OCI-LY7 (cell line): Measurements from ENCODE around the gene ATP8B4. TPM values are rescaled to one million over a fixed set of nuclear protein-coding genes. Genes with fewer than 3 reads are reported as not detected.

Experiments
- BruUV-seq: library from RNA; stranded (reverse); fragments of 400-500 nt; replicated peaks from 2 replicates; lab custom pipeline; 2021; lab: Mats Ljungman, UMichigan
- CTCF ChIA-PET: fragments of 300-600 bp; sonication (Branson Sonifier 250); formaldehyde crosslinking; loops from one replicate; lab custom pipeline; 2022; ENCODE audit warnings: antibody characterized with exemption; ENCODE audit not compliant: unreplicated experiment; lab: Charles Lee
- POLR2A ChIA-PET: fragments of 300-600 bp; sonication (Branson Sonifier 250); formaldehyde crosslinking; loops from one replicate; lab custom pipeline; 2022; ENCODE audit warnings: antibody characterized with exemption; lab: Charles Lee
- DNase-seq: peaks from one replicate; pipeline ENCODE4 v3.0.0-alpha.2; 2015; ENCODE audit warnings: low spot score
- H2AFZ ChIP-seq: fragments of 200-600 bp; sonication (generic), shearing (Covaris generic); 2 replicates; pipeline ENCODE4 v1.6.1; 2014; ENCODE audit warnings: mild to moderate bottlenecking, antibody characterized with exemption, low read length, moderate library complexity
- H3K27ac ChIP-seq: fragments of 200-600 bp; sonication (generic); 2 replicates; pipeline ENCODE4 v1.5.1; 2014; ENCODE audit warnings: mixed run types, low read depth, mild to moderate bottlenecking, moderate library complexity, low read length, inconsistent platforms; ENCODE audit not compliant: poor library complexity, severe bottlenecking
- H3K36me3 ChIP-seq: fragments of 200-600 bp; sonication (generic); 2 replicates; pipeline ENCODE4 v1.6.1; 2014; ENCODE audit warnings: mild to moderate bottlenecking, antibody characterized with exemption, low read length, moderate library complexity, mixed read lengths; ENCODE audit not compliant: insufficient read depth
- H3K4me1 ChIP-seq: fragments of 200-600 bp; sonication (generic); 2 replicates; pipeline ENCODE4 v1.5.1; 2014; ENCODE audit warnings: mild to moderate bottlenecking, low read length; ENCODE audit not compliant: insufficient read depth, poor library complexity, severe bottlenecking
- H3K4me2 ChIP-seq: fragments of 200-600 bp; sonication (generic); 2 replicates; pipeline ENCODE4 v1.6.1; 2014; ENCODE audit warnings: mild to moderate bottlenecking, low read length
- H3K4me3 ChIP-seq: fragments of 200-600 bp; sonication (generic); 2 replicates; pipeline ENCODE4 v1.5.1; 2014; ENCODE audit warnings: mild to moderate bottlenecking, low read depth, low read length; ENCODE audit not compliant: poor library complexity, severe bottlenecking
- H3K79me2 ChIP-seq: fragments of 200-600 bp; sonication (generic); 2 replicates; pipeline ENCODE4 v1.6.1; 2016; ENCODE audit warnings: low read depth, mild to moderate bottlenecking, low read length, moderate library complexity, mixed read lengths; ENCODE audit not compliant: insufficient read depth
- H3K9me2 ChIP-seq: fragments of 200-600 bp; sonication (generic); 2 replicates; pipeline ENCODE4 v1.6.1; 2016; ENCODE audit warnings: mild to moderate bottlenecking, low read length, mixed read lengths; ENCODE audit not compliant: insufficient read depth
- H3K9me3 ChIP-seq: fragments of 200-600 bp; sonication (generic); 2 replicates; pipeline ENCODE4 v1.6.1; 2014; ENCODE audit warnings: mild to moderate bottlenecking, mixed run types, low read length, mixed read lengths
- H4K20me1 ChIP-seq: fragments of 200-600 bp; sonication (generic); 2 replicates; pipeline ENCODE4 v1.6.1; 2014; ENCODE audit warnings: mild to moderate bottlenecking, antibody characterized with exemption, low read length, moderate library complexity, mixed read lengths; ENCODE audit not compliant: insufficient read depth
- EZH2phosphoT487 ChIP-seq: fragments of 200-600 bp; sonication (generic); IDR thresholded peaks from 2 replicates; pipeline ENCODE4 v1.6.1; 2018; ENCODE audit warnings: low read depth, borderline replicate concordance, mild to moderate bottlenecking, mixed run types, antibody characterized with exemption, low read length, moderate library complexity, mixed read lengths
- intact Hi-C: fragments of 100-400 bp; cut with micrococcal nuclease; formaldehyde crosslinking; loops from one replicate; pipeline ENCODE4 v1.10.0; 2022; ENCODE audit not compliant: unreplicated experiment
- total RNA-seq, 2 experiments: library from RNA; depleted of rRNA in 1 of 2; stranded (reverse); fragments of >200 nt in 1 of 2; shearing (Covaris generic) in 1 of 2; gene quantifications; 2 replicates each; pipeline ENCODE4 v1.2.3, GENCODE V29; 2014 to 2022
- TF ChIP-seq, protein P1 (sequence below): fragments of 200-600 bp; sonication (generic); conservative IDR thresholded peaks from 2 replicates; pipeline ENCODE4 v1.5.1; 2014; ENCODE audit warnings: mild to moderate bottlenecking, antibody characterized with exemption, low read length, moderate library complexity, mixed read lengths

Gene ATP8B4
- total RNA-seq, 2 experiments from 2014 or later, result not detected

DNA sequence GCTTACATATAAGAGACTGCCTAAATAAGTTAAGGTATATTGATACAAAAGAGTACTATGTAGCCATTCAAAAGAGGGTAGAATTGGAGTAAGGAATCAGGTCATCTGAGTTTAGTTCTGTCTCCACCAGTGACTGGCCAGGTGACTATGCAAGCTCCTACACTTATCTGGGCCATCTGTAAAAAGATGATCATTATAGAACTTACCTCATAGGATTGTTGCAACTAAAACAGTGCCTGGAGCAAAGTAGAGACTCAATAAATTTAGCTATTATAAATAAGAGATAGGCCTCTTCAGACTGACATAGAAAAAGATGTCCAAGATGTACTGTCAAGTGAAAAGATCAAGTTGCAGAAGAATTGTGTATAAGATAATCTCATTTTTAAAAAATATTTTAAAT, 1.7 kb upstream of the ATP8B4 start:
- TF ChIP-seq, protein P1, sequence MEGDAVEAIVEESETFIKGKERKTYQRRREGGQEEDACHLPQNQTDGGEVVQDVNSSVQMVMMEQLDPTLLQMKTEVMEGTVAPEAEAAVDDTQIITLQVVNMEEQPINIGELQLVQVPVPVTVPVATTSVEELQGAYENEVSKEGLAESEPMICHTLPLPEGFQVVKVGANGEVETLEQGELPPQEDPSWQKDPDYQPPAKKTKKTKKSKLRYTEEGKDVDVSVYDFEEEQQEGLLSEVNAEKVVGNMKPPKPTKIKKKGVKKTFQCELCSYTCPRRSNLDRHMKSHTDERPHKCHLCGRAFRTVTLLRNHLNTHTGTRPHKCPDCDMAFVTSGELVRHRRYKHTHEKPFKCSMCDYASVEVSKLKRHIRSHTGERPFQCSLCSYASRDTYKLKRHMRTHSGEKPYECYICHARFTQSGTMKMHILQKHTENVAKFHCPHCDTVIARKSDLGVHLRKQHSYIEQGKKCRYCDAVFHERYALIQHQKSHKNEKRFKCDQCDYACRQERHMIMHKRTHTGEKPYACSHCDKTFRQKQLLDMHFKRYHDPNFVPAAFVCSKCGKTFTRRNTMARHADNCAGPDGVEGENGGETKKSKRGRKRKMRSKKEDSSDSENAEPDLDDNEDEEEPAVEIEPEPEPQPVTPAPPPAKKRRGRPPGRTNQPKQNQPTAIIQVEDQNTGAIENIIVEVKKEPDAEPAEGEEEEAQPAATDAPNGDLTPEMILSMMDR, result no peak
- TF ChIP-seq EZH2phosphoT487, result no peak
- no peaks in the 10 kb centered on the region for H3K79me2 ChIP-seq
- CTCF ChIA-PET, result no interaction called here
- no peak overlapping the region for H2AFZ ChIP-seq
- H3K9me2 ChIP-seq, result no peaks in the 10 kb centered on the region
- intact Hi-C loops, result no loop called here
- DNase-seq, result no peak
- H3K4me3 ChIP-seq, result no peak overlapping the region
- H4K20me1 ChIP-seq, result no peaks in the 10 kb centered on the region
- no peaks in the 10 kb centered on the region for H3K36me3 ChIP-seq
- no peaks in the 10 kb centered on the region for H3K4me1 ChIP-seq
- no TSS peak for BruUV-seq
- H3K27ac ChIP-seq, result no peak overlapping the region
- no peaks in the 10 kb centered on the region for H3K9me3 ChIP-seq
- POLR2A ChIA-PET, result interaction anchor here (0.5 kb wide), 1 partner anchor 226 kb away, joined by 3 read pairs; no protein-coding TSS in a partner anchor
- H3K4me2 ChIP-seq, result no peak overlapping the region

DNA sequence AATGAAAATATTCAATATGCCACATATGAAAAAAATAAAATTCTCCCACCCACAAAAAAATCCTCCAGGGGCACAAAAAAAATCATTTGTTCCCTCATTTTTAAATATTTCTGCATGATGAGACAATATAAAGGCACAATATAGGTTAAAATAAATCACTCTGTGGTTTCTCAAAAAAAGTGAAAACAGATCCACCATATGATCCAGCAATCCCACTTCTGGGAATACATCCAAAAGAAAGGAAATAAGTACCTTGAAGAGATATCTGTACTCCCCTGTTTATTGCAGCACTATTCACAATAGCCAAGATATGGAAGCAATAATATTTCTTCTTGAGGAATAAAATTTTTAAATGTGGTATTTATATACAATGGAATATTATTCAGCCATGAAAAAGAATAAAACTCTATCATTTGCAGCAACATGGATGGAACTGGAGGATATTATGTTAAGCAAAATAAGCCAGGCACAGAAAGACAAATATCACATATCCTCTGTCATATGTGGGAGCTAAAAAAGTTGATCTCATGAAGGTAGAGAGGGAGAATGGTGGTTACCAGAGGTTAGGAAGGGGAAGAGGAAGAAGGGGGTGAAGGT, 1.5 kb downstream of the ATP8B4 start:
- BruUV-seq, result no TSS peak
- no peaks in the 10 kb centered on the region for H3K4me1 ChIP-seq
- intact Hi-C loops, result no loop called here
- no peaks in the 10 kb centered on the region for H4K20me1 ChIP-seq
- no peak overlapping the region for H3K4me2 ChIP-seq
- no peak overlapping the region for H3K4me3 ChIP-seq
- H3K36me3 ChIP-seq, result no peaks in the 10 kb centered on the region
- CTCF ChIA-PET, result no interaction called here
- H3K9me3 ChIP-seq, result no peaks in the 10 kb centered on the region
- no peak for DNase-seq
- H2AFZ ChIP-seq, result no peak overlapping the region
- TF ChIP-seq EZH2phosphoT487, result no peak
- TF ChIP-seq, protein P1, result no peak
- no peak overlapping the region for H3K27ac ChIP-seq
- no peaks in the 10 kb centered on the region for H3K79me2 ChIP-seq
- POLR2A ChIA-PET, result interaction anchor here (0.6 kb wide), 1 partner anchor 774 kb away, joined by 3 read pairs; no protein-coding TSS in a partner anchor
- no peaks in the 10 kb centered on the region for H3K9me2 ChIP-seq

DNA sequence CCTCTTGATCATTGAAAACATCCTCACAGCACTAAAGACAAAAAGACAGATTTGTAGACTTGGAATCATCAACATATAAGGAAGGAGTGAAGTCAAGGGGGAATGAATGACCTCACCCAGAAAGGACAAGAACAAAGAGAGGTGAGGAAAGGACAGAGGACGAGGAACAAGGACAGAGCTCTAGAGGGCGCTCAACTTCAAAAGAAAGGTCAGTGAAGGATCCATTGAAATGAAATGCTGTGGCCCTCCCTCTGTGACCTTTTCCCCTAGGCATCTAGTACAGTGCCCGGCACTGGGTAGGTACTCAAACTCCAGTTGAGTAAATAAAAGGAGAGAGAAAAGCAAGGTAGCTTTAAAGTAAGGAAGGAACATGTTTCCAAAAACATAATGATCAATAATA, 2.6 kb downstream of the ATP8B4 start:
- Histone ChIP-seq H3K4me1 (no peaks in the 10 kb centered on the region), H3K27ac (no peak overlapping the region), H3K36me3 (no peaks in the 10 kb centered on the region), H3K79me2 (no peaks in the 10 kb centered on the region), H3K4me3 (no peak overlapping the region), H3K9me3 (no peaks in the 10 kb centered on the region), H3K4me2 (no peak overlapping the region), H3K9me2 (no peaks in the 10 kb centered on the region), H4K20me1 (no peaks in the 10 kb centered on the region), H2AFZ (no peak overlapping the region)
- no peak for TF ChIP-seq EZH2phosphoT487
- TF ChIP-seq, protein P1, result peak; percentile 63
- DNase-seq, result peak; percentile 40
- BruUV-seq, result no TSS peak
- intact Hi-C loops, result no loop called here
- CTCF ChIA-PET, result no interaction called here
- POLR2A ChIA-PET, result no interaction called here
